ENCODE measurements around the gene STAT1.

GRCh38 chr2:191029280-191029950, 15.4 kb upstream of the STAT1 start:
- no peak for TF ChIP-seq CTCF (IDR thresholded peaks at IDR 0.05)
- TF ChIP-seq EZH2 (IDR thresholded peaks at IDR 0.05), result no peak

Data from neural progenitor cell (in vitro differentiated cells).